ENCODE measurements around the gene POP7. TPM values are rescaled to one million over a fixed set of nuclear protein-coding genes. Genes with fewer than 3 reads are reported as not detected.

The POP7 gene
- total and polyA plus RNA-seq, 10 donors = 14.9 to 39.1 (median 18.8) TPM

DNA sequence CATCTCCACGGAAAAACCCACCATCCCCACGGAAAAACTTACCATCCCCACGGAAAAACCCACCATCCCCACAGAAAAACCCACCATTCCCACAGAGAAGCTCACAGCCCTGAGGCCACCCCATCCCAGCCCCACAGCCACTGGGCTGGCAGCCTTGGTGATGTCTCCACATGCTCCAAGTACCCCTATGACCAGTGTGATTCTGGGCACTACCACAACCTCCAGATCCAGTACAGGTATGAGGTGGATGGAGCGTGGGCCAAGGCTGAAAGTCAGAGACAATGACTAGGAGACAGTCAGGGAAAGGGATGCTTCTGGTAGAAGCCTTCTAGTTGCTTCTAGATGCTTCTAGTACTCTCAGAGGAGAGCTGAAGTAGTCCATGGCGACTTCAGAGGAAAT, 47.1 kb downstream of the POP7 start:
- WGBS, 5 donors = 63 to 75% (median 75%) methylated on average over 5 of the region's 5 CpGs

DNA sequence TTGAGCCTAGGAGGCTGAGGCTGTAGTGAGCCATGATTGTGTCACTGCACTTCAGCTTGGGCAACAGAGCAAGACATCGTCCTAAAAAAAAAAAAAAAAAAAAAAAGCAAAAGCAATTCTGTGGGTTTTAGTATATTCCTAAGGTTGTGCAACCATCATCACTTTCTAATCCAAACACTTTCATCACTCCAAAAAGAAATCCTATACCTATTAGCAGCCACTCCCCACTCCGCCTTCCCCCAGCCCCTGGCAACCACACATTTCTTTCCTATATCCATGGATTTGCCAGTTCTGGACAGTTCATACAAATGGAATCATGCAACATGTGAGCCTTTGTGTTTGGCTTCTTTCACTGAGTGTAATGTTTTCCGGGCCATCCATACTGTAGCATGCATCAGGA, 47.8 kb downstream of the POP7 start:
- no peaks in the 10 kb centered on the region for H3K36me3 ChIP-seq
- WGBS, 5 donors = 79 to 94% (median 88%) methylated on average over 3 of the region's 3 CpGs
- intact Hi-C loops (cut with DNase I; ENCODE audit: low total_unique reads) = no loop called here
- TF ChIP-seq POLR2A (IDR thresholded peaks at IDR 0.05) (no peak), POLR2AphosphoS5 (IDR thresholded peaks at IDR 0.05) (no peak)
- TF ChIP-seq, protein P1, sequence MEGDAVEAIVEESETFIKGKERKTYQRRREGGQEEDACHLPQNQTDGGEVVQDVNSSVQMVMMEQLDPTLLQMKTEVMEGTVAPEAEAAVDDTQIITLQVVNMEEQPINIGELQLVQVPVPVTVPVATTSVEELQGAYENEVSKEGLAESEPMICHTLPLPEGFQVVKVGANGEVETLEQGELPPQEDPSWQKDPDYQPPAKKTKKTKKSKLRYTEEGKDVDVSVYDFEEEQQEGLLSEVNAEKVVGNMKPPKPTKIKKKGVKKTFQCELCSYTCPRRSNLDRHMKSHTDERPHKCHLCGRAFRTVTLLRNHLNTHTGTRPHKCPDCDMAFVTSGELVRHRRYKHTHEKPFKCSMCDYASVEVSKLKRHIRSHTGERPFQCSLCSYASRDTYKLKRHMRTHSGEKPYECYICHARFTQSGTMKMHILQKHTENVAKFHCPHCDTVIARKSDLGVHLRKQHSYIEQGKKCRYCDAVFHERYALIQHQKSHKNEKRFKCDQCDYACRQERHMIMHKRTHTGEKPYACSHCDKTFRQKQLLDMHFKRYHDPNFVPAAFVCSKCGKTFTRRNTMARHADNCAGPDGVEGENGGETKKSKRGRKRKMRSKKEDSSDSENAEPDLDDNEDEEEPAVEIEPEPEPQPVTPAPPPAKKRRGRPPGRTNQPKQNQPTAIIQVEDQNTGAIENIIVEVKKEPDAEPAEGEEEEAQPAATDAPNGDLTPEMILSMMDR (IDR thresholded peaks at IDR 0.05 in 8 of 11, conservative IDR thresholded peaks at IDR 0.05 in 3 of 11) = no peak
- no peak overlapping the region for H3K27ac ChIP-seq
- no peak for DNase-seq
- H3K9me3 ChIP-seq = no peaks in the 10 kb centered on the region
- no peaks in the 10 kb centered on the region for H3K4me1 ChIP-seq
- H3K27me3 ChIP-seq (replicated peaks in 1 of 7) = peaks cover 0 to 40% (median 6%) of the 10 kb centered on the region in 7 donors
- H3K4me3 ChIP-seq = no peak overlapping the region

More for the DNA sequence above, 47.1 kb downstream of the POP7 start:
- TF ChIP-seq, protein P1 (IDR thresholded peaks at IDR 0.05 in 8 of 11, conservative IDR thresholded peaks at IDR 0.05 in 3 of 11) = no peak
- TF ChIP-seq POLR2AphosphoS5 (IDR thresholded peaks at IDR 0.05) (no peak), POLR2A (IDR thresholded peaks at IDR 0.05) (no peak)
- no peaks in the 10 kb centered on the region for H3K36me3 ChIP-seq
- H3K9me3 ChIP-seq = no peaks in the 10 kb centered on the region
- no peak overlapping the region for H3K27ac ChIP-seq
- intact Hi-C loops (cut with DNase I; ENCODE audit: low total_unique reads) = no loop called here
- H3K27me3 ChIP-seq (replicated peaks in 1 of 7) = peaks cover 0 to 41% (median 6%) of the 10 kb centered on the region in 7 donors
- no peak overlapping the region for H3K4me3 ChIP-seq
- DNase-seq = no peak
- H3K4me1 ChIP-seq = no peaks in the 10 kb centered on the region

Other genes starting within 250 kb of the POP7 start
- gene SPACDR, start 241.9 kb upstream of the POP7 start, total RNA-seq = 1 to 10 TPM in 5 of 7 donors, not detected in 2; 1.3 to 4.6 (median 1.9) TPM
- 1 to 10 TPM in 2 of 3 donors, under 1 TPM in 1; 0.65 to 2.1 (median 1.2) TPM for gene SPACDR, start 241.9 kb upstream of the POP7 start, polyA plus RNA-seq
- 100 to 1,000 TPM in 3 of 7 donors, 10 to 100 TPM in 4; 67.1 to 119 (median 98.8) TPM for gene TSC22D4, start 226.9 kb upstream of the POP7 start, total RNA-seq
- gene TSC22D4, start 226.9 kb upstream of the POP7 start, polyA plus RNA-seq = 100 to 1,000 TPM in 1 of 3 donors, 10 to 100 TPM in 2; 57.2 to 105 (median 83.9) TPM
- gene NYAP1, start 222.2 kb upstream of the POP7 start, total RNA-seq = 1 to 10 TPM in 3 of 7 donors, under 1 TPM in 3, not detected in 1; 0.32 to 2.1 (median 1.2) TPM
- under 1 TPM; 0.07 to 0.54 (median 0.14) TPM for gene NYAP1, start 222.2 kb upstream of the POP7 start, polyA plus RNA-seq
- 100 to 1,000 TPM in 1 of 7 donors, 10 to 100 TPM in 6; 28.2 to 110 (median 52.3) TPM for gene AGFG2, start 166.9 kb upstream of the POP7 start, total RNA-seq
- 10 to 100 TPM; 14.2 to 57.1 (median 17.4) TPM for gene AGFG2, start 166.9 kb upstream of the POP7 start, polyA plus RNA-seq
- gene SAP25, start 132.2 kb upstream of the POP7 start, total RNA-seq = 10 to 100 TPM; 11.0 to 28.4 (median 21.1) TPM
- gene SAP25, start 132.2 kb upstream of the POP7 start, polyA plus RNA-seq = 10 to 100 TPM; 25.3 to 75.6 (median 50.6) TPM
- 100 to 1,000 TPM; 145 to 333 (median 186) TPM for gene LRCH4, start 120.0 kb upstream of the POP7 start, total RNA-seq
- 100 to 1,000 TPM; 151 to 310 (median 269) TPM for gene LRCH4, start 120.0 kb upstream of the POP7 start, polyA plus RNA-seq
- gene FBXO24, start 119.8 kb upstream of the POP7 start, total RNA-seq = 1 to 10 TPM in 4 of 7 donors, under 1 TPM in 2, not detected in 1; 0.54 to 1.5 (median 1.2) TPM
- 1 to 10 TPM in 2 of 3 donors, under 1 TPM in 1; 0.67 to 1.6 (median 1.2) TPM for gene FBXO24, start 119.8 kb upstream of the POP7 start, polyA plus RNA-seq
- 10 to 100 TPM in 6 of 7 donors, 1 to 10 TPM in 1; 7.1 to 31.4 (median 21.9) TPM for gene PCOLCE, start 103.8 kb upstream of the POP7 start, total RNA-seq
- gene PCOLCE, start 103.8 kb upstream of the POP7 start, polyA plus RNA-seq = 10 to 100 TPM; 29.0 to 38.7 (median 30.2) TPM
- gene MOSPD3, start 93.6 kb upstream of the POP7 start, total RNA-seq = 10 to 100 TPM; 13.4 to 20.4 (median 16.0) TPM
- gene MOSPD3, start 93.6 kb upstream of the POP7 start, polyA plus RNA-seq = 10 to 100 TPM; 11.2 to 16.8 (median 13.9) TPM
- 1 to 10 TPM; 1.9 to 6.6 (median 2.4) TPM for gene TFR2, start 64.6 kb upstream of the POP7 start, total RNA-seq
- 1 to 10 TPM; 1.7 to 1.9 (median 1.8) TPM for gene TFR2, start 64.6 kb upstream of the POP7 start, polyA plus RNA-seq
- not detected for gene ACTL6B, start 49.7 kb upstream of the POP7 start, total RNA-seq
- not detected for gene ACTL6B, start 49.7 kb upstream of the POP7 start, polyA plus RNA-seq
- 100 to 1,000 TPM; 207 to 342 (median 270) TPM for gene GNB2, start 32.4 kb upstream of the POP7 start, total RNA-seq
- gene GNB2, start 32.4 kb upstream of the POP7 start, polyA plus RNA-seq = 100 to 1,000 TPM; 104 to 195 (median 121) TPM
- 100 to 1,000 TPM in 1 of 7 donors, 10 to 100 TPM in 6; 35.3 to 102 (median 71.5) TPM for gene GIGYF1, start 11.9 kb upstream of the POP7 start, total RNA-seq
- gene GIGYF1, start 11.9 kb upstream of the POP7 start, polyA plus RNA-seq = 10 to 100 TPM; 15.4 to 56.2 (median 36.0) TPM
- under 1 TPM in 1 of 7 donors, not detected in 6; 0.42 TPM for gene EPO, start 14.3 kb downstream of the POP7 start, total RNA-seq
- gene EPO, start 14.3 kb downstream of the POP7 start, polyA plus RNA-seq = under 1 TPM; 0.06 to 0.26 (median 0.13) TPM
- not detected for gene ZAN, start 27.5 kb downstream of the POP7 start, total RNA-seq
- under 1 TPM in 1 of 3 donors, not detected in 2; under 0.01 TPM for gene ZAN, start 27.5 kb downstream of the POP7 start, polyA plus RNA-seq
- 100 to 1,000 TPM in 5 of 7 donors, 10 to 100 TPM in 2; 82.9 to 157 (median 109) TPM for gene EPHB4, start 121.4 kb downstream of the POP7 start, total RNA-seq
- gene EPHB4, start 121.4 kb downstream of the POP7 start, polyA plus RNA-seq = 10 to 100 TPM; 14.8 to 34.7 (median 21.4) TPM
- 100 to 1,000 TPM in 1 of 7 donors, 10 to 100 TPM in 6; 34.4 to 109 (median 55.7) TPM for gene SLC12A9, start 146.6 kb downstream of the POP7 start, total RNA-seq
- 10 to 100 TPM; 17.0 to 48.4 (median 39.3) TPM for gene SLC12A9, start 146.6 kb downstream of the POP7 start, polyA plus RNA-seq
- gene TRIP6, start 161.3 kb downstream of the POP7 start, total RNA-seq = 10 to 100 TPM; 17.6 to 30.2 (median 22.2) TPM
- gene TRIP6, start 161.3 kb downstream of the POP7 start, polyA plus RNA-seq = 10 to 100 TPM; 12.4 to 22.4 (median 14.8) TPM
- 100 to 1,000 TPM in 4 of 7 donors, 10 to 100 TPM in 3; 67.0 to 160 (median 132) TPM for gene SRRT, start 169.0 kb downstream of the POP7 start, total RNA-seq
- gene SRRT, start 169.0 kb downstream of the POP7 start, polyA plus RNA-seq = 100 to 1,000 TPM in 1 of 3 donors, 10 to 100 TPM in 2; 54.7 to 104 (median 92.6) TPM
- gene UFSP1, start 183.6 kb downstream of the POP7 start, total RNA-seq = 1 to 10 TPM; 1.3 to 5.6 (median 2.8) TPM
- gene UFSP1, start 183.6 kb downstream of the POP7 start, polyA plus RNA-seq = 1 to 10 TPM; 4.2 to 6.9 (median 5.1) TPM
- 10 to 100 TPM in 1 of 7 donors, 1 to 10 TPM in 6; 2.1 to 10.8 (median 4.4) TPM for gene ACHE, start 189.8 kb downstream of the POP7 start, total RNA-seq
- gene ACHE, start 189.8 kb downstream of the POP7 start, polyA plus RNA-seq = 1 to 10 TPM; 2.0 to 3.7 (median 3.1) TPM
- gene MUC3A, start 243.4 kb downstream of the POP7 start, total RNA-seq = under 1 TPM; 0.07 to 0.73 (median 0.30) TPM
- under 1 TPM; 0.17 to 0.29 (median 0.27) TPM for gene MUC3A, start 243.4 kb downstream of the POP7 start, polyA plus RNA-seq

Measured in spleen (tissue), 11 donors.